ENCODE data around the gene DLAT. TPM values are rescaled to one million over a fixed set of nuclear protein-coding genes. Genes with fewer than 3 reads are reported as not detected.
"Not testable (repeated sequence)": the region's sequence is repeated elsewhere in the genome, so short reads cannot be mapped to it uniquely, and the experiment has no call there.

DLAT gene
- total and polyA plus RNA-seq, 2 experiments from 2014 or later = 70.6 to 94.7 TPM

- not testable (repeated sequence) for H3K27ac ChIP-seq; H3K4me3 ChIP-seq; H3K9me3 ChIP-seq (ENCODE audit: low read depth); H3K27me3 ChIP-seq
- H3K4me1 ChIP-seq (ENCODE audit: low read depth) = peaks cover 39% of the 10 kb centered on the region
- peaks cover 35% of the 10 kb centered on the region for H3K36me3 ChIP-seq
- TF ChIP-seq CTCF (IDR thresholded peaks at IDR 0.05; ENCODE audit: low read depth, low read length) = peak; percentile 50
- peak in 1 of 2 donors; percentile 74 for DNase-seq (ENCODE audit: low read depth in 1 of 2, low spot score in 1 of 2)
Observed at GRCh38 chr11:111996669-111997068, 28.5 kb upstream of the DLAT start.

DNA sequence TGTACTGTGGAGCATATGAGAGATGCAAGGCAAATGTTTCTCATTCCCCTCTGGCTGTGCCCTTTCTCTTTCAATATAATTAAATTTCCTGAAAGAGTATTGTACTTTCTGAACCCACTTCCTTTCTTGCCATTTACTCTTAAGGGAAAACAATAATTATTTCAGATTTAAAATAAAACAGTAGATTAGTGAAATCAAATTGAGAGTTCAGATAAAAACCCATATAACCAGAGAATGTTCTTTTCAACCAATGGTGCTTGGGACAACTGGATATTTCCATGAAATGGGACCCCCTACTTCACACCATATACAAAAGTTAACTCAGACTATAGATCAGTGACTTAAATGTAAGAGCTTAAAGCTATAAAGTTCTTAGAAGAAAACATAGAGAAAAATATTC lies 26.1 kb upstream of the DLAT start:
- no peaks in the 10 kb centered on the region for H3K27me3 ChIP-seq
- no peaks in the 10 kb centered on the region for H3K9me3 ChIP-seq (ENCODE audit: low read depth)
- peaks cover 42% of the 10 kb centered on the region for H3K4me1 ChIP-seq (ENCODE audit: low read depth)
- peaks cover 26% of the 10 kb centered on the region for H3K36me3 ChIP-seq
- H3K27ac ChIP-seq = peak overlapping the region; percentile 64
- no peak overlapping the region for H3K4me3 ChIP-seq
- TF ChIP-seq CTCF (IDR thresholded peaks at IDR 0.05; ENCODE audit: low read depth, low read length) = no peak
- no peak for DNase-seq (ENCODE audit: low read depth in 1 of 2, low spot score in 1 of 2)

- Histone ChIP-seq H3K36me3 (peaks cover 18% of the 10 kb centered on the region), H3K4me3 (no peak overlapping the region), H3K9me3 (ENCODE audit: low read depth) (no peaks in the 10 kb centered on the region), H3K27me3 (no peaks in the 10 kb centered on the region), H3K27ac (peak overlapping the region; percentile 96), H3K4me1 (ENCODE audit: low read depth) (peaks cover 42% of the 10 kb centered on the region)
- TF ChIP-seq CTCF (IDR thresholded peaks at IDR 0.05; ENCODE audit: low read depth, low read length) = no peak
- DNase-seq (ENCODE audit: low read depth in 1 of 2, low spot score in 1 of 2) = no peak
Observed at GRCh38 chr11:112000703-112001102, 24.5 kb upstream of the DLAT start.

DNA sequence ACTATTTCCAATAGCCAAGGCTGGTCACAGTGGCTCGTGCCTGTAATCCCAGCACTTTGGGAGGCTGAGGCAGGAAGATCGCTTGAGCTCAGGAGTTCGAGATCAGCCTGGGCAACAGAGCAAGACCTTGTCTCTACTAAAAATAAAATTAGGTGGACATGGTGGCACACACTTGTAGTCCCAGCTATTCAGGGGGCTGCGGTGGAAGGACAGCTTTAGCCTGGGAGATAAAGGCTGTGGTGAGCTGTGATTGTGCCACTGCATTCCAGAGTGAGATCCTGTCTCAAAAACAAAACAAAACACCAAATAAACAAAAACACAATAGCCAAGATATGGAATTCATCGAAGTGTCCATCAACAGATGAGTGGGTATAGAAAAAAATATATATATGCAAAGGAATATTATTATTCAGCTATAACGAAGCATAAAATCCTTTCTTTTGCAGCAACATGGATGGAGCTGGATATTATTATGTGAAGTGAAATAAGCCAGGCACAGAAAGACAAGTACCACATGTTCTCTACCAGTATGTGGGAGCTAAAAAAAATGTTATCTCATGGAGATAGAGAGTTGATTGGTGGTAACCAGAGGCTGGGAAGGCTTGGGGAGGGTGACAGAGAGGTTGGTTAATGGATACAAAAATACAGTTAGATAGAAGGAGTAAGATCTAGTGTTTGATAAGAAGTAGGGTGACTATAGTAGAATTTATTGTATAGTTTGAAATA lies 22.6 kb upstream of the DLAT start:
- no peaks in the 10 kb centered on the region for H3K9me3 ChIP-seq (ENCODE audit: low read depth)
- peak overlapping the region; percentile 96 for H3K27ac ChIP-seq
- no peak overlapping the region for H3K4me3 ChIP-seq
- H3K27me3 ChIP-seq = no peaks in the 10 kb centered on the region
- peak in 1 of 2 donors; percentile 50 for DNase-seq (ENCODE audit: low read depth in 1 of 2, low spot score in 1 of 2)
- TF ChIP-seq CTCF (IDR thresholded peaks at IDR 0.05; ENCODE audit: low read depth, low read length) = no peak
- peaks cover 13% of the 10 kb centered on the region for H3K36me3 ChIP-seq
- H3K4me1 ChIP-seq (ENCODE audit: low read depth) = peaks cover 30% of the 10 kb centered on the region

DNA sequence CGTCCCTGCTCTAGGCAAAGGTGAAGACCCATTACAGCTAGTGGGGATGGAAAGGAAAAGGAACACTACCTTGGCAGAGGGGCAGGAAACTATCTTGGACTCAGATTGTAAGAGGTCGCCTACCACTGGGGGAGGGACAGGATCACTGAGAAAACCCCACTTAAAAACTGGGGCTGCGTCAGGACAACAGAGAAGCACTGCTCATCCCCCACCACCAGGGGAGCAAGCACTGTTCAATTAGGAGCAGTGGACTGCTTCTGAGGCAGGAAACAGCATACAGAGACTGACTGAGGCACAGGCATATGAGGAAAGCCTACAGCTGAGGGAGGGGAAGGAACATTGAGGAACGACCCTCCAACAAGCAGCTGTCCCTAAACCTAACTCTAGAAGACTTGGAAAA lies 20.8 kb upstream of the DLAT start:
- peaks cover 24% of the 10 kb centered on the region for H3K4me1 ChIP-seq (ENCODE audit: low read depth)
- H3K4me3 ChIP-seq = no peak overlapping the region
- H3K9me3 ChIP-seq (ENCODE audit: low read depth) = no peaks in the 10 kb centered on the region
- H3K27ac ChIP-seq = peak overlapping the region; percentile 12
- no peak for DNase-seq (ENCODE audit: low read depth in 1 of 2, low spot score in 1 of 2)
- peaks cover 7% of the 10 kb centered on the region for H3K36me3 ChIP-seq
- TF ChIP-seq CTCF (IDR thresholded peaks at IDR 0.05; ENCODE audit: low read depth, low read length) = peak; percentile 42
- H3K27me3 ChIP-seq = no peaks in the 10 kb centered on the region

Data from cardiac muscle cell (in vitro differentiated cells and primary cell).